Measurements from ENCODE around the gene PLOD1.
"Not testable (repeated sequence)": the region's sequence is repeated elsewhere in the genome, so short reads cannot be mapped to it uniquely, and the experiment has no call there.

The PLOD1 gene

DNA sequence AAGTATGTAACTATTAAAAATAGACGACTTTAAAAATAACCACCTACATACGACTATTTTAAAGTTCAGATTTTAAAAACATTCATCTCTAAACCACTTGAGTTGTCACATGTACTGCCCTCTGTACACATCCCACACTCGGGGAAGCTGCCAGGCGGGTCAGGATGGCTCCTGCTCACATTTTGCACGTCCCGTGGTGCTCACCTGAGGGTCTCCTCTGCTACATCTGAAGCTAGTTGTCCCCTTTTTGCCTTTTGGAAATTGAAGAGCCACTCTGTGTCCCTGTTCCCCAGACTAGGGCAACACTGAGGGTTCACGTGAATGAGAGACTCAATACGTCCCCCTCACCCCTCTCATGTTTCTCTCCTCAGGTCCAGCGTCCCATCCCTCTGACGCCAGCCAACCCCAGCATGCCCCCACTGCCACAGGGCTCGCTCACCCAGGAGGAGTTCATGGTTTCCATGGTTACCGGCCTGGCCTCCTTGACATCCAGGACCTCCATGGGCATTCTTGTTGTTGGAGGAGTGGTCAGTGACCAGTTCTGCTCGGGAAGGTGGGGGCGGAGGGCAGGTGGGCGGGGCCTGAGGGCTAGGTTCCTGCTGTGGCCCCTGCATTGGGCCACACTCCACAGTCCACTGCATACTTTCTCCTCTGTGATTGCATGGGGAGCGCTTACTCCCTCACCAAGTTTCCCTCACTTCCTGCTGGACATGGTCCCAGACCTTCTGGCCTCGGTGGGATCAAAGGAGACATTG is 71.8 kb downstream of the PLOD1 start:
- DNase-seq (ENCODE audit: low read depth), result no peak

DNA sequence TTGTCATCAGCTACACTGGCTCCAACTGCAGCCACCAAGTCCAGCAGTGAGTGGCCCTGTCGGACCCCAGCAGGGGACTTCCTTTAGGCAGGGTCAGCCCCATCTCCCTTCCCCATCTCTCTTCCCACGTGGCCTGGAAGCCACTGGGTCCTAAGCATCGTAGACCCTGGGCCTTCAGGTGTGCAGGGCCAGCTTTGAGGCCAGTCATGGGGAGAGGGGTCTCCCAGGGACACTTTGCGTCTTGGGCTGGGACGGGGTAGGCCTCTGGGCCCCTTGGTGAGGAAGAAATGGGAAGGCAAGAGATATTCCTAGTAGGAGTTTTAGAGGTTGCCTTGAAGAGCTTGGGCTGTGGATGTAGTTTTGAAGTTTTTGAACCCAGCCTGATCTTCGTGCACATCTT is 72.7 kb downstream of the PLOD1 start:
- no peak for DNase-seq (ENCODE audit: low read depth)

- not testable (repeated sequence) for DNase-seq (ENCODE audit: low read depth)
Observed at GRCh38 chr1:12008355-12008754, 73.8 kb downstream of the PLOD1 start.

GRCh38 chr1:12009318-12009947 is 74.9 kb downstream of the PLOD1 start:
- no peak for DNase-seq (ENCODE audit: low read depth)

DNA sequence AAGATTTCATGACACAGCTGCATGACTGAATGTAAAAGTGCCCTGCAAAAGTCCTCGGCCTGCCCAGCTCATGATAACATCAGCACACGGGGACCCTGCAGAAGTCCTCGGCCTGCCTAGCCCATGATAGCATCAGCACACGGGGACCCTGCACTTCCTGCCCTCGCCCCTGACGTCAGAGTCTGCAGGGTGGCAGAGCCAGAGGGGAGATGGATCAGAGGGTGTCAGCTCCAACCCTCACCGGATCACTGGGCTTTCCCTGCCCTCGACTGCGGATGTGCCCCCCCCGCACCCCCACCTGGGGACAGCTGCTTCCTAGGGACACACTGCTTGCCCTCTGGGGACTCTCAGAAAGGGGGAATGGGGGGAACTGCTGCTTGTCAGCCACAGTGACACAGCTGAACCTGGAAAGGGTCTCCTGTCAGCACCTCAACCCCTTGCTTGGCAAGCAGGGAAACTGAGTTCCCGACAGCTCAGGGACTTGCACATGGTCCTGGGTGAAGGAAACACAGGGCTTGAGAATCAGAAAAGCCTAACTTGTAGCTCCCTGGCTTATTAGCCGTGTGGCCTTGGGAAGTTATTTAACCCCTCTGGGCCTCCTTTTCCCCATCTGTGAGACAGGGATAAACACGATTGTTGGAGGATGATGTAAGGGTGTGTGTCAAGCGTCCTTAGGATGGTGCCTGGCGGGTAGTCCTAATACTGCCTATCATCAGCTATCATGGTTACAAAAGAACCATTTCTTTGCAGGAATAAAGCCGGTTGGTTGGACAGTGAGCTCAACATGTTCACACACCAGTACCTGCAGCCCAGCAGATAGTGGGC is 76.4 kb downstream of the PLOD1 start:
- no peak for DNase-seq (ENCODE audit: low read depth)

DNA sequence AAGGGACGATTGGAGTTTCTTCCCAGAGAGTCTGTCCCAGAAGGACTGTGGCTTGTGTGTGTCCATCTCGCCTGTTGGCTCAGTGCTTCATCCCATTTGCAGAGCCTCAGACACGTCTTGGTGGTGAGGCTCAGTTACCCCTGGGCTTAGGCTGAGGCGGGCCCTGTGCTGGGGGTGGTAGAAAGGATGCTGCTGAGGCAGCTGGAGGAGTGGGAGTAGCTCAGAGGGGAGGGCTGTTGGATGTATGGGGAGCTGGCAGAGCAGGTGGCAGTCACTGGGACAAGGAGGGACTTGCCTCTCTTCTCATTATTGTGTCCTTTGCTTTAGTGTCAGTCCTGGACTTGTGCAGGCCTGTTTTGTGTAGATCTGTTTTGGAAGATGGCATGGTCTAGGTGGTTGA is 77.5 kb downstream of the PLOD1 start:
- DNase-seq (ENCODE audit: low read depth), result no peak

- DNase-seq (ENCODE audit: low read depth), result no peak
Observed at GRCh38 chr1:12012560-12013316, 78.2 kb downstream of the PLOD1 start.

GRCh38 chr1:12014141-12014991 is 79.8 kb downstream of the PLOD1 start:
- peak; percentile 66 for DNase-seq (ENCODE audit: low read depth)

DNA sequence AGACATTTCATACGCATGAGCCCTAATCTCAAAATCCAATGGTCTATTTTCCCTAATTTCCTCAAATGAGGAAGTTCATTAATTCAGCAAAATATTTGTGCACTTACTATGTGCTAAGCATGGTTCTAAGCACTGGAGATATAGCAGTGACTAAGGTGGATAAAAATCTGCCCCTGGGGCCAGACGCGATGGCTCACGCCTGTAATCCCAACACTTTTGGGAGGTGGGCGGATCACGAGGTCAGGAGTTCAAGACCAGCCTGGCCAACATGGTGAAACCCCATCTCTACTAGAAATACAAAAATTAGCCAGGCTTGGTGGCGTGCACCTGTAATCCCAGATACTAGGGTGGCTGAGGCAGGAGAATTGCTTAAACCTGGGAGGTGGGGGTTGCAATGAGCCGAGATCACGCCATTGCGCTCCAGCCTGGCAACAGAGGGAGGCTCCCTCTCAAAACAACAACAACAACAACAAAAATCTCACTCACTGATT is 80.5 kb downstream of the PLOD1 start:
- peak; percentile 78 for DNase-seq (ENCODE audit: low read depth)

DNA sequence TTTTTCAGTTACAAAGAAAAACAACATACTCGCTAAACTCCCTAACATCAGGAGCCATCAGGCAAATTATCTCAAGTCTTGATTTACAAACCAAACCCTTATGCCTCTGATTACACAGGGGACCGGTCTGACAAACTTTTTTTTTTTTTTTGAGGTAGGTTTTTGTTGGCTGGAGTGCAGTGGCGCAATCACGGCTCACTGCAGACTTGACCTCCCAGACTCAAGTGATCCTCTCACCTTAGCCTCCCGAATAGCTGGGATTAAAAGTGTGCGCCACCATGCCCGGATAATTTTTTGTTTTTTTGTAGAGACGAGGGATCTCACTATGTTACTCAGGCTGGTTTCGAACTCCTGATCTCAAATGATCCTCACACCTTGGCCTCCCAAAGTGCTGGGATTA is 81.0 kb downstream of the PLOD1 start:
- no peak for DNase-seq (ENCODE audit: low read depth)

DNA sequence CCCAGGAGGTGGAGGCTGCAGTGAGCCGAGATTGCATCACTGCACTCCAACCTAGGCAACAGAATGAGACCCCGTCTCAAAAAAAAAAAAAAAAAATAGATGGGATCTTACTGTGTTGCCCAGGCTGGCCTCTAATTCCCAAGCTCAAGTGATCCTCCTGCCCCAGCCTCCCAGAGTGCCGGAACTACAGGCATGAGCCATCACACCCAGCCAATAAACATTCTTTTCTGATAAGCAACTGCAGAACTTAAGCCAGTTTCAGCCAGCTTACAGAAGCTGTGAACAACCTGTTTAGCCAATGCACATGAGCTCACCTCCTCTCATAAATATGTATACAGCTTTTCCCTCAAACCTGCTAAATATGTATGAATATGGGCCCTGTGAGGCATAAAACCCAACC is 81.7 kb downstream of the PLOD1 start:
- DNase-seq (ENCODE audit: low read depth), result no peak

DNA sequence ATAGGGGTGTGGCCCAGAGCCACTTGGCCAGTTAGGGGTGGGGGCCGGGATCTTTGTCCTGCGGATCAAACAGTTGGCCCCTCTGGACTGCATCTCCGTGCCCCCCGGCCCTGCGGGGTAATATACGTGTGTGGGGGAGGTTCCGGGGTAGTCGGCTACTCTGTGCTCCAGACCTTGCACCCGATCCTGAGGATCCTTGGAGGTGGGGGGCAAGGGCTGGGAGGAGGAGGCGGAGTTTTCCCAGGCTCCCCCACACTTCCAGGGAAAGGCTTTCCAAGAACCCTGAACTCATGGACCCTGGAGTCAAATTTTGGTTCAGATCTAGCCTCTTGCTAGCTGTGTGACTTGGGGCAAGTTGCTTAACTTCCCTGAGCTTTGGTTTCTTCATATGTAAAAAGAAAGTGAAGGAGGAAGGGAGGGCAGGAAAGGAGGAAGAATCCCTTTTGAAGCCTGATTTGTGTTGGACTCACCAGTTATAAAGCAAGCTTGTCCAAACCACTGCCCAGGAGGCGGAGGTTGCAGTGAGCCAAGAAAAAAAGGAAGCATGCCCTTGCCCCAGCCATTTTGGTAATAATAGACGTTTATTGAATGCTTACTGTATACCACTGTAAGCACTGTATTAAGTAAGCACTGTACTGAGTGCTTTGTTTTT is 85.5 kb downstream of the PLOD1 start:
- DNase-seq (ENCODE audit: low read depth), result peak; percentile 24

GRCh38 chr1:12021616-12022015 is 87.1 kb downstream of the PLOD1 start:
- DNase-seq (ENCODE audit: low read depth), result no peak

DNA sequence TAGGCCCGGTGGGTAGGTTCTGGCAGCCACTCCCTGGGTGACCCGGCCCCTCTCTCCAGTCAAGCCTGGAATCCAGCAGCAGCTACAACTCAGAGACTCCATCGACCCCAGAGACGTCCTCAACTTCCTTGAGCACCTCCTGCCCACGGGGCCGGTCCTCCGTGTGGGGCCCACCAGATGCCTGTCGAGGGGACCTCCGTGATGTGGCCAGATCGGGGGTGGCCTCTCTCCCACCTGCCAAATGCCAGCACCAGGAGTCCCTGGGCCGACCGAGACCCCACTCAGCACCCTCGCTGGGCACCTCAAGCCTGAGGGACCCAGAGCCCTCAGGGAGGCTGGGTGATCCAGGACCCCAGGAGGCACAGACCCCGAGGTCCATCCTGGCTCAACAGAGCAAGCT is 87.5 kb downstream of the PLOD1 start:
- no peak for DNase-seq (ENCODE audit: low read depth)

Data from EH (cell line).